GM19043 (cell line): ENCODE results near the gene THBS3.
"Not testable (repeated sequence)": the region's sequence is repeated elsewhere in the genome, so short reads cannot be mapped to it uniquely, and the experiment has no call there.

ENCODE experiments used
- ATAC-seq: cut with Tn5 transposase; IDR thresholded peaks from one replicate; pipeline ENCODE4 v1.9.1; 2021; ENCODE audit warnings: low read depth; ENCODE audit not compliant: unreplicated experiment

Gene THBS3

GRCh38 chr1:155236451-155236850 is 28.8 kb upstream of the THBS3 start:
- no peak for ATAC-seq

GRCh38 chr1:155235375-155235774 is 27.7 kb upstream of the THBS3 start:
- not testable (repeated sequence) for ATAC-seq

DNA sequence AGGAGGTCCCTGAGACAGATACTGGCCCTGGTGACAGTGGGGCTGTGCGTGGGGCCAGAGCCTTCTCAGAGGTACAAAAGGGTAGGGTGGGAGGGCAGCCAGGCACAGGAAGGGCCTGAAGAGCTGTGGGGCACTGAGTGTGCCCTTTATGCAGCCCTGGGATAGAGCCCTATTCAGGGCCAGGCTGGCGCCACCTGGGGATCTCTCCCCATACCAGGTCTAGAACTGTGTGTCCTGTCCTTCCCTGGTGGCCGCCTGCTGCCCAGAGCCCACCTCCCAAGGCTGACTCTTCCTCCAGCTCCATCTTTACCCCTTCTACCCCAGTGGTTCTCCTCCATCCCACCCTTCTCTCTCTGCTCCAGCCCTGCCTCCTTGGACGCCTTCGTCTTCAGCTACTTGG is 25.8 kb upstream of the THBS3 start:
- ATAC-seq = not testable (repeated sequence)

DNA sequence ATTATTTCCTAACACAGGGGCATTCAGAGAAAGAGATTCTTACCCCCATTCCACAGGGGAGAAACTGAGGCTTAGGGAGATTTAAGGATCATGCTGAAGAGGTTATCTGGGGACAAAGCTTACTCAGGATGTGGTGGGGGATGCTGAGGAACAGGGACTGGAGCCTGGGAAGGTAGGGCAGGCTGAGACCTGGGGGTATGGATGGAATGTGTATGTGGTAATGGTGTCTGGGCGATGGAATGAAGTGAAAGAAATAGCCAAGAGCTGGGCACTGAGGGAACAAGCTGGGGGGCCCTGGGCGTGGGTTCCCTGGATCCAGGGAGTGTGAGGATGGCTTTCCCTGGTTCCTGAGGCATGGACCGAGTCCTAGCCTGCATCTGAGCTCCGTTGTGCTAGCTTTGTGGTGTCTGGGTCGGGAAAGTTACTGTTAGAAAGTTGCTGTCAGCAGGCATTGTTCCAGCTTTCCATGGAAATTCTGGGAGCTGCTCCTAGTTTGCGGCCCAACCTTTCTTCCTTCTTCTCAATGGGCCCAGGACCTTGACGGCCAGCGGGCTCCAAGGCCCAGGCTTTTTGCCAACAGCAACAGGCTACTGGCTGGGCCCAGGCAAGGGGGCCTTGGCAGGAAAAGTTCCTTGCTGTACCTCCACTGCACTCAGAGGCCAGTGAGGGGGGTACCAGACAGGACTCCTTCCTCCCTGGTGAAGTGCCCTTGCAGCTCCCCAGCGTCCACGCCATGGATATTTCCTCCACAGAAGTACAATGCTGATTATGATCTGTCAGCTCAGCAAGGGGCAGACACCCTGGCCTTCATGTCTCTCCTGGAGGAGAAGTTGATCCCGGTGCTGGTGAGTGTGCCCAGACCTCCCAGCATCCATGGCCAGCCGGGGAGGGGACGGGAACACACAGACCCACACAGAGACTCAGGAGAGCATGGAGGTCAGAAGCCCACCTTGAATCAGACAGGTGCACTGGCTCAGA is 24.6 kb upstream of the THBS3 start:
- ATAC-seq = not testable (repeated sequence)

DNA sequence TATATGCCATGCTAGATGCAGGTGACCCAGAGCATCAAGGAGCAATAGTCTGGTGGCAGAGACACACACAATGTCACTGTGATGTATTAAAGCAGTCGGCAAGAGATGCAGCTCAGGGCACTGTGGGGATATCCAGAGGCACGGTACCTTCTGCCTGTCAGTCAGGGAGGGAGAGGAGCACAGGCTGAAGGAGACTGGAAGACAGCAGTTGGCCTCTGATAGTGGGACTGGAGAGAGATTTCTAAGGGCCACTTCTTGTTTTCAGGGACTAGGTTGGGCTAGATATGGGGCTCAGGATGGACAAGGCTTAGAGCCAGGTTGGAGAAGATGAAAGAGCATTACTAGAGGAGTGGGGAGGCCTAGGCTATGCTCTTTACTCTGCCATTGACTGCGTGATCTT is 23.6 kb upstream of the THBS3 start:
- ATAC-seq = not testable (repeated sequence)

DNA sequence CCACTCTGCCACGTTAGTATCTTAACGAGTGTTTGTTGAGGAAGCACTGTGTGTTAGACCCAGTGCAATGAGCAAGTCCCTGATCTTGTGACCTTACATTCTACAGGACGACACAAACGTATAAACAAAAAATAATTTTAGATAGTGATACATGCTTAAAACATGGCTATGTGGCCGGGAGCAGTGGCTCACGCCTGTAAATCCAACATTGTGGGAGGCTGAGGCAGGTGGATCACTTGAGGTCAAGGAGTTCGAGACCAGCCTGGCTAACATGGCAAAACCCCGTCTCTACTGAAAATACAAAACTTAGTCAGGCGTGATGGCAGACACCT is 20.4 kb upstream of the THBS3 start:
- no peak for ATAC-seq

- ATAC-seq = peak; percentile 91
These were observed 19.8 kb upstream of the THBS3 start for GRCh38 chr1:155227261-155228095.

DNA sequence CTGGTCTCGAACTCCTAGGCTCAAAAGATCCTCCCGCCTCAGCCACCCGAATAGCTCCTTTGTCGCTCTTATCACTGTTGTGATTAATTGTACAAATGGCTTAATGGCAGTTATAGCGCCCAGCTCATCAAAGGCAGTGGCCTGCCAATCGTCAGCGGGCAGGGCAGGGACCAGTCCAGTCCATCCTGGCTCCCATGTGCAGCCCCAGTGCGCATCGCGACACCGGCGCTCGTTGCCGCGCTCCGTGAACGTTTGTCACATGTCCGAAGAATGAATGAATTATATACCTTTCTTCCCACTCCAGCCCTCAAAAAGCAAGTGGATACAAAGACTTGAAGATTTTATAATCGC is 19.2 kb upstream of the THBS3 start:
- no peak for ATAC-seq

DNA sequence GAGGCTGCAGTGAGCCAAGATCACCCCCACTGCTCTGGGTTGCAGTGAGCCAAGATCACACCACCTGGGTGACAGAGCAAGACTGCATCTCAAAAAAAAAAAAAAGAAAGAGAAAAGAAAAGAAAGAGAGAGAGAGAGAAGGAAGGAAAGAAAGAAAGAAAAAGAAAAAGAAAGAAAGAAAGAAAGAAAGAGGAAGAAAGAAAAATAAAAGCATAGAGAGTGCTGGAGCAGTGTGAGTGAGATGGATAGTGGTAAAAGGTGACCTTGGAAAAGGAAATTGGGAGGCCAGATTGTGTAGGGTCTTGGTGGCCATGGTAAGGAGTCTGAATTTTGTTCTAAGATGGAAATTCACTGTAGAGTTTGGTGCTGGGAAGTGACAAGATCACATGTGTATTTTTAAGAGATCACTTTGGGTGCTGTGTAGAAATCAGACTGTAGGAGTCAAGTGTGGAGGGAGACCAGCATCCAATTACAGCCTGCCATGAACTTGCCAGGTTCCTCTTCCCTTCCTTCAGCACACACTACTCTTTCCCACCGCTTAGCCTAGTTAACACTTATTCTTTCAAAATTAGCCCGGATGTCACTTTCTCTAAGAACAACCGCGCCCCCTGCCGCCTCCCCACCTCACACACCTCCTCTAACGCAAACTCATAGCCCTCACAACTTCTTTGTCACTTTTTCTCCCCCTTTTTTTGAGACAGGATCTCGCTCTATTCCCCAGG is 18.7 kb upstream of the THBS3 start:
- ATAC-seq = no peak

DNA sequence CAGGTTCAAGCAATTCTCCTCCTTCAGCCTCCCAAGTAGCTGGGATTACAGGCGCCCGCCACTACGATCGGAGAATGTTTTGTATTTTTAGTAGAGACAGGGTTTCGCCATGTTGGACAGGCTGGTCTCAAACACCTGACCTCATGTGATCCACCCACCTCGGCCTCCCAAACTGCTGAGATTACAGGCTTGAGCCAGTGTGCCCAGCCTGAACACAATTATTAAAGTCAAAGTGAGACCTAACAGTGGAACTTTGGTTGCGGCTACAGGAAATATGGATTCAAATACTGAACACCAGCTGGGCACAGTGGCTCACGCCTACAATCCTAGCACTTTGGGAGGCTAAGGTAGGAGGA is 17.7 kb upstream of the THBS3 start:
- not testable (repeated sequence) for ATAC-seq

- no peak for ATAC-seq
These were observed 15.3 kb upstream of the THBS3 start for GRCh38 chr1:155223047-155223446.

DNA sequence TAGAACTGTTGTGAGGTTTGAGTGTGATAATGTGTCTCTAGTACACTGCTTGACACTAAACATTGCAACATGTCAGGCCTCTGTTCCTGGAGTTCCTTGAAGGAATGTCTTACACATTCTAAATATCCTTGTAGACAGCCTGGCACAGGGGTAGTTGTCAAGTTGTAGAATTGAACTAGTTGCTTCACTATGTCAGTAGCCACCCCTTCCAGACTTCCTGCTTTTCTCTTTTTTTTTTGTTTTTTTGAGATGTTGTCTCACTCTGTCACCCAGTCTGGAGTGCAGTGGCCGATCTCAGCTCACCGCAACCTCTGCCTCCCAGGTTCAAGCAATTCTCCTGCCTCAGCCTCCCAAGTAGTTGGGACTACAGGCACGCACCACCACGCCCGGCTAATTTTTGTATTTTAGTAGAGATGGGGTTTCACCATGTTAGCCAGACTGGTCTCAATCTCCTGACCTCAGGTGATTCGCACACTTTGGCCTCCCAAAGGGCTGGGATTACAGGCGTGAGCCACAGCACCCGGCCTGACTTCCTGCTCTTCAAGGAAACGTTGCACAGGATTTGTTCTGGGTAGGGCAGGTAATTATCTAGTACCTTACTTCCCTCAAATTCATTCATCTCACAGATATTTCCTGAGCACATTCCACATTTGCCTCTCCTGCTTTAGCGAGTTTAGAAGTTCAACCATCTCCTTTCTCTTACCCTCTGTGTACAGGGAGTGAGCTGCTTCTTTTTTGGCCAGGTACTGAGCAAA is 12.7 kb upstream of the THBS3 start:
- not testable (repeated sequence) for ATAC-seq

- no peak for ATAC-seq
These were observed 11.9 kb upstream of the THBS3 start for GRCh38 chr1:155219592-155220031.

DNA sequence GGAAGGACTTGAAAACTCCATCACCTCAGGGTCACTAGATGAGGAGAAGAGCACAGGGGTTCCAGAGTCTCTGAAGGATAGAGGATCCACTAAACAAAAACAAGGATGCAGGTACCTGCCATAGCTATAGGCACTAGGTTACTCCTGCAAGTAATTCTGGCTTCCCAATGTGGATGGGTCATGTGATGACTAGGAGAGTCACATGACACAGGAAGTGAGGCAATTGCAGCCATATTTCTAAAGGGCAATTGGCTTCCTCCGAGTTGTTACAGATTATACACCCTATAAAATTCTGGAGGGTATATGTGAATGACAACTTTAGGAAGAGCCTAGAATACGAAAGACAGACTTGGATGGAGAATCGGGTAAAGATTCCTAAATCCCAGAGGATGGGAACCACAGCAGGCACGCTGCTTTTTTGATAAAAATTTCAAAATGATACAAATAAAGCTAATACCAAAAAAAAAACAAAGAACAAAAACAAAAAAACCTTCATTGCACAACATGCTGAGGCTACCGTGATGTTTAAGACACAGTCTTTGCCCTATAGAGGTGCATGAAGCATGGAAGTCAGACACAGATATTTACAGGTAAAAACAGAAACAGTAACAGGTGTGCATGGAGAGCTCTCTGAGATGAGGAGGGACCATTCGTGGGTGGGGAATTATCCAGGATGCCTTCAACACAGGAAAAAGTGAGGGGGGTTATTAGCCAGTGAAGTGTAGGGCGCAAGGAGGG is 11.3 kb upstream of the THBS3 start:
- no peak for ATAC-seq

- not testable (repeated sequence) for ATAC-seq
These were observed 7.0 kb upstream of the THBS3 start for GRCh38 chr1:155214702-155215101.

DNA sequence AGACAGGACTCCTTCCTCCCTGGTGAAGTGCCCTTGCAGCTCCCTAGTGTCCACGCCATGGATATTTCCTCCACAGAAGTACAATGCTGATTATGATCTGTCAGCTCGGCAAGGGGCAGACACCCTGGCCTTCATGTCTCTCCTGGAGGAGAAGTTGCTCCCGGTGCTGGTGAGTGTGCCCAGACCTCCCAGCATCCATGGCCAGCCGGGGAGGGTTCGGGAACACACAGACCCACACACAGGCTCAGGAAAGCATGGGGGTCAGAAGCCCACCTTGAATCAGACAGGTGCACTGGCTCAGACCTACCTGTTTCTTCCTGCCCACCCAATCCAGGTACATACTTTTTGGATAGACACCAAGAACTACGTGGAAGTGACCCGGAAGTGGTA is 4.3 kb upstream of the THBS3 start:
- ATAC-seq = not testable (repeated sequence)

DNA sequence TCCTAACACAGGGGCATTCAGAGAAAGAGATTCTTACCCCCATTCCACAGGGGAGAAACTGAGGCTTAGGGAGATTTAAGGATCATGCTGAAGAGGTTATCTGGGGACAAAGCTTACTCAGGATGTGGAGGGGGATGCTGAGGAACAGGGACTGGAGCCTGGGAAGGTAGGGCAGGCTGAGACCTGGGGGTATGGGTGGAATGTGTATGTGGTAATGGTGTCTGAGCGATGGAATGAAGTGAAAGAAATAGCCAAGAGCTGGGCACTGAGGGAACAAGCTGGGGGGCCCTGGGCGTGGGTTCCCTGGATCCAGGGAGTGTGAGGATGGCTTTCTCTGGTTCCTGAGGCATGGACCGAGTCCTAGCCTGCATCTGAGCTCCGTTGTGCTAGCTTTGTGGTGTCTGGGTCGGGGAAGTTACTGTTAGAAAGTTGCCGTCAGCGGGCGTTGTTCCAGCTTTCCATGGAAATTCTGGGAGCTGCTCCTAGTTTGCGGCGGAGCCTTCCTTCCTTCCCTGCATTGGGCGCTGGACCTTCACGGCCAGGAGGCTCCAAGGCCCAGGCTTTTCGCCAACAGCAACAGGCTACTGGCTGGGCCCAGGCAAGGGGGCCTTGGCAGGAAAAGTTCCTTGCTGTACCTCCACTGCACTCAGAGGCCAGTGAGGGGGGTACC is 3.8 kb upstream of the THBS3 start:
- ATAC-seq = not testable (repeated sequence)

DNA sequence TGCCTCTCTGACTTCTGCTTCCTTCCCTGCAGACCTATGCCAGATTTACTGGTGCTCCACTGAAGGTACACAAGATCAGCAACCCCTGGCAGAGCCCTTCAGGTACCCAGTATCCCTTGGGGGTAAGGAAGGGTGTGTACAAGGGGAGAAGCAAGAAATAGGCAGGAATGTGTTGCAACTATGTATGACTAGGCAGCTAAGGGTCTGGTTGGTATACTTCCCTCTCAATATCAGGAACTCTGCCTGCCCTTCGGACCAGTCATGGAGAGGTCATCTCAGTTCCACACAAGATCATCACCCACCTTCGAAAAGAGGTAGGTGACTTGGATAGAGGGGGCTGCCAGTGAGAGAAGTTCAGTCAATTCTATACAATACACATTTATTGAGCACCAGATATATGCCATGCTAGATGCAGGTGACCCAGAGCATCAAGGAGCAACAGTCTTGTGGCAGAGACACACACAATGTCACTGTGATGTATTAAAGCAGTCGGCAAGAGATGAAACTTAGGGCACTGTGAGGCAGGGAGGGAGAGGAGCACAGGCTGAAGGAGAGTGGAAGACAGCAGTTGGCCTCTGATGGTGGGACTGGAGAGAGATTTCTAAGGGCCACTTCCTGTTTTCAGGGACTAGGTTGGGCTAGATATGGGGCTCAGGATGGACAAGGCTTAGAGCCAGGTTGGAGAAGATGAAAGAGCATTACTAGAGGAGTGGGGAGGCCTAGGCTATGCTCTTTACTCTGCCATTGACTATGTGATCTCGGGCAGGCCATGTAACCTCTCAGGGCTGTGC is 2.8 kb upstream of the THBS3 start:
- ATAC-seq = no peak
